PC-3 (cell line): ENCODE measurements around the gene TMEM119. TPM values are rescaled to one million over a fixed set of nuclear protein-coding genes. Genes with fewer than 3 reads are reported as not detected.

Experiments
- ATAC-seq: fragments of 200-7000 bp; cut with Tn5 transposase; 2 replicates; pipeline ENCODE4 v1.9.1; 2020; ENCODE audit warnings: mild to moderate bottlenecking, moderate library complexity
- BruUV-seq: library from RNA; stranded (reverse); fragments of 400-500 nt; replicated peaks from 2 replicates; lab custom pipeline; 2021; lab: Mats Ljungman, UMichigan
- CTCF ChIA-PET: fragments of 300-600 bp; sonication (Branson Sonifier 250); formaldehyde crosslinking; loops from one replicate; lab custom pipeline; 2022; ENCODE audit warnings: antibody characterized with exemption; lab: Charles Lee
- POLR2A ChIA-PET: fragments of 300-600 bp; sonication (Branson Sonifier 250); formaldehyde crosslinking; loops from one replicate; lab custom pipeline; 2022; ENCODE audit warnings: antibody characterized with exemption; ENCODE audit not compliant: unreplicated experiment; lab: Charles Lee
- DNase-seq: peaks from one replicate; pipeline ENCODE4 v3.0.0-alpha.2; 2015
- H2AFZ ChIP-seq: fragments of 300-600 bp; sonication (generic); 2 replicates; pipeline ENCODE4 v1.6.0; 2016; ENCODE audit warnings: antibody characterized with exemption, low read length
- H3F3A ChIP-seq: fragments of 300-600 bp; sonication (generic); one replicate; pipeline ENCODE4 v1.6.0; 2017; ENCODE audit warnings: antibody characterized with exemption, low read length, control low read depth, mild to moderate bottlenecking; ENCODE audit not compliant: unreplicated experiment
- H3K27ac ChIP-seq: fragments of 300-600 bp; sonication (generic); 2 replicates; pipeline ENCODE4 v1.5.1; 2016; ENCODE audit warnings: mild to moderate bottlenecking, low read length
- H3K27me3 ChIP-seq: fragments of 300-600 bp; sonication (generic); 2 replicates; pipeline ENCODE4 v1.6.1; 2016; ENCODE audit warnings: low read length, mixed read lengths
- H3K36me3 ChIP-seq: fragments of 300-600 bp; sonication (generic); 2 replicates; pipeline ENCODE4 v1.6.1; 2016; ENCODE audit warnings: low read depth, mixed run types, low read length, mixed read lengths
- H3K4me1 ChIP-seq: fragments of 300-600 bp; sonication (generic); 2 replicates; pipeline ENCODE4 v1.5.1; 2016; ENCODE audit warnings: low read length; ENCODE audit not compliant: insufficient read depth
- H3K4me2 ChIP-seq: fragments of 300-600 bp; sonication (generic); 2 replicates; pipeline ENCODE4 v1.6.0; 2016; ENCODE audit warnings: low read length
- H3K4me3 ChIP-seq: fragments of 300-600 bp; sonication (generic); 2 replicates; pipeline ENCODE4 v1.5.1; 2016; ENCODE audit warnings: mild to moderate bottlenecking, low read length, mixed read lengths
- H3K79me2 ChIP-seq: fragments of 300-600 bp; sonication (generic); 2 replicates; pipeline ENCODE4 v1.6.1; 2017; ENCODE audit warnings: low read length, mixed read lengths
- H3K9ac ChIP-seq: fragments of 300-600 bp; sonication (generic); 2 replicates; pipeline ENCODE4 v1.6.0; 2016; ENCODE audit warnings: mild to moderate bottlenecking, low read length
- H3K9me2 ChIP-seq: fragments of 300-600 bp; sonication (generic); replicated peaks from 2 replicates; pipeline ENCODE4 v1.6.1; 2016; ENCODE audit warnings: mixed run types, low read length, mixed read lengths
- H3K9me3 ChIP-seq: fragments of 300-600 bp; sonication (generic); 2 replicates; pipeline ENCODE4 v1.6.1; 2016; ENCODE audit warnings: low read length, mixed read lengths
- H4K20me1 ChIP-seq: fragments of 300-600 bp; sonication (generic); 2 replicates; pipeline ENCODE4 v1.6.1; 2016; ENCODE audit warnings: low read length, mixed read lengths
- CTCF ChIP-seq: fragments of 300-600 bp; sonication (generic); conservative IDR thresholded peaks from 2 replicates; pipeline ENCODE4 v1.5.1; 2017; ENCODE audit warnings: antibody characterized with exemption, low read depth, mild to moderate bottlenecking, low read length
- EZH2 ChIP-seq: fragments of 300-600 bp; sonication (generic); IDR thresholded peaks from one replicate; pipeline ENCODE4 v1.6.1; 2017; ENCODE audit warnings: antibody characterized with exemption, mild to moderate bottlenecking, low read length; ENCODE audit not compliant: unreplicated experiment
- EZH2phosphoT487 ChIP-seq: fragments of 300-600 bp; sonication (generic); IDR thresholded peaks from 2 replicates; pipeline ENCODE4 v1.6.1; 2018; ENCODE audit warnings: mild to moderate bottlenecking, antibody characterized with exemption, low read length, borderline replicate concordance
- intact Hi-C: fragments of 100-400 bp; cut with micrococcal nuclease; formaldehyde crosslinking; loops from 2 replicates; pipeline ENCODE4 v1.9.0; 2023
- total RNA-seq: library from RNA; depleted of rRNA; stranded (reverse); fragments of >200 nt; gene quantifications from 2 replicates; pipeline ENCODE4 v1.2.3, GENCODE V29; 2014

Gene TMEM119
- total RNA-seq, 1 experiment from 2014 or later = not detected

GRCh38 chr12:108551535-108551934 is 46.3 kb downstream of the TMEM119 start:
- peaks cover 96% of the 10 kb centered on the region for H3K79me2 ChIP-seq
- intact Hi-C loops = no loop called here
- no peak overlapping the region for H2AFZ ChIP-seq
- POLR2A ChIA-PET = no interaction called here
- no peaks in the 10 kb centered on the region for H3K4me1 ChIP-seq
- no peaks in the 10 kb centered on the region for H3F3A ChIP-seq
- H3K4me2 ChIP-seq = no peak overlapping the region
- no peak overlapping the region for H3K27ac ChIP-seq
- CTCF ChIA-PET = no interaction called here
- TF ChIP-seq CTCF (no peak), EZH2phosphoT487 (no peak), EZH2 (no peak)
- ATAC-seq (no peak), DNase-seq (no peak)
- H3K27me3 ChIP-seq = no peaks in the 10 kb centered on the region
- BruUV-seq = no TSS peak
- H3K36me3 ChIP-seq = peaks cover 41% of the 10 kb centered on the region
- peaks cover 51% of the 10 kb centered on the region for H4K20me1 ChIP-seq
- no peaks in the 10 kb centered on the region for H3K9me2 ChIP-seq
- no peak overlapping the region for H3K4me3 ChIP-seq
- H3K9ac ChIP-seq = no peak overlapping the region
- no peaks in the 10 kb centered on the region for H3K9me3 ChIP-seq

GRCh38 chr12:108548954-108549521 is 48.8 kb downstream of the TMEM119 start:
- Histone ChIP-seq H3K9ac (no peak overlapping the region), H3K4me3 (no peak overlapping the region), H3K27ac (no peak overlapping the region), H3K36me3 (peaks cover 54% of the 10 kb centered on the region), H4K20me1 (peaks cover 41% of the 10 kb centered on the region), H3K9me3 (no peaks in the 10 kb centered on the region), H3K9me2 (no peaks in the 10 kb centered on the region), H3K4me1 (no peaks in the 10 kb centered on the region), H2AFZ (no peak overlapping the region), H3F3A (no peaks in the 10 kb centered on the region), H3K4me2 (no peak overlapping the region), H3K79me2 (peaks cover 86% of the 10 kb centered on the region), H3K27me3 (no peaks in the 10 kb centered on the region)
- ATAC-seq (no peak), DNase-seq (no peak)
- BruUV-seq = no TSS peak
- ChIA-PET POLR2A (no interaction called here), CTCF (no interaction called here)
- TF ChIP-seq EZH2phosphoT487 (no peak), EZH2 (no peak), CTCF (no peak)
- intact Hi-C loops = no loop called here

- TF ChIP-seq EZH2phosphoT487 (no peak), CTCF (no peak), EZH2 (no peak)
- H3K4me3 ChIP-seq = no peak overlapping the region
- H2AFZ ChIP-seq = no peak overlapping the region
- peaks cover 86% of the 10 kb centered on the region for H3K79me2 ChIP-seq
- H3K27ac ChIP-seq = no peak overlapping the region
- H3F3A ChIP-seq = no peaks in the 10 kb centered on the region
- no peaks in the 10 kb centered on the region for H3K9me3 ChIP-seq
- no peaks in the 10 kb centered on the region for H3K27me3 ChIP-seq
- ChIA-PET CTCF (no interaction called here), POLR2A (no interaction called here)
- H3K9me2 ChIP-seq = no peaks in the 10 kb centered on the region
- BruUV-seq = no TSS peak
- no peak for ATAC-seq
- H3K9ac ChIP-seq = no peak overlapping the region
- H3K36me3 ChIP-seq = peaks cover 67% of the 10 kb centered on the region
- intact Hi-C loops = no loop called here
- peaks cover 35% of the 10 kb centered on the region for H4K20me1 ChIP-seq
- DNase-seq = no peak
- H3K4me1 ChIP-seq = no peaks in the 10 kb centered on the region
- no peak overlapping the region for H3K4me2 ChIP-seq
Measured at GRCh38 chr12:108547686-108548085, 50.2 kb downstream of the TMEM119 start.
